ENCODE measurements around the gene SETD5. TPM values are rescaled to one million over a fixed set of nuclear protein-coding genes. Genes with fewer than 3 reads are reported as not detected.

SETD5 gene
- total and polyA plus RNA-seq, 2 experiments from 2014 or later = 143 to 172 TPM

- no peak for TF ChIP-seq ETS1 (IDR thresholded peaks at IDR 0.05)
- TF ChIP-seq NANOG (IDR thresholded peaks at IDR 0.05; ENCODE audit: borderline replicate concordance) = no peak
- no peak for TF ChIP-seq JUNB (IDR thresholded peaks at IDR 0.05; ENCODE audit: unreplicated experiment)
- no peak for TF ChIP-seq STAT1 (IDR thresholded peaks at IDR 0.05; ENCODE audit: unreplicated experiment)
These were observed 6.0 kb downstream of the SETD5 start (continued) for GRCh38 chr3:9403463-9403862.

GRCh38 chr3:9404680-9405079, 7.3 kb downstream of the SETD5 start:
- Histone ChIP-seq H3K36me3 (ENCODE audit: insufficient read depth) (no peaks in the 10 kb centered on the region), H3K4me1 (ENCODE audit: insufficient read depth) (peaks cover 60% of the 10 kb centered on the region), H3K9me2 (ENCODE audit: insufficient read depth) (no peaks in the 10 kb centered on the region), H3K4me2 (peak overlapping the region; percentile 90), H2AFZ (no peak overlapping the region), H3F3A (replicated peaks; ENCODE audit: low read depth) (no peaks in the 10 kb centered on the region), H3K4me3 (peak overlapping the region; percentile 88), H3K27ac (ENCODE audit: low read depth) (no peak overlapping the region), H4K20me1 (replicated peaks; ENCODE audit: insufficient read depth) (peaks cover 58% of the 10 kb centered on the region), H3K27me3 (ENCODE audit: insufficient read depth) (no peaks in the 10 kb centered on the region), H3K79me2 (replicated peaks; ENCODE audit: insufficient read depth) (peaks cover 100% of the 10 kb centered on the region)
- Mint-ChIP-seq H3K36me3 (ENCODE audit: low read depth) (peaks cover 27% of the 10 kb centered on the region; the same call in 2 of the 3 replicates), H3K4me1 (peaks cover 70% of the 10 kb centered on the region), H3K4me3 (peak overlapping the region; percentile 61), H3K27me3 (ENCODE audit: insufficient read depth, low read depth, poor library complexity) (peaks cover 9% of the 10 kb centered on the region), H3K9me3 (no peaks in the 10 kb centered on the region), H3K27ac (peak overlapping the region; percentile 64; the same call in 1 of the 2 replicates)
- no peak for ATAC-seq
- no peak for TF ChIP-seq POLR2AphosphoS5 (IDR thresholded peaks at IDR 0.05; ENCODE audit: low read depth)
- no peak for TF ChIP-seq ZNF331 (CRISPR knock-in tag; IDR thresholded peaks at IDR 0.05; ENCODE audit: low read depth)
- no peak for TF ChIP-seq ZNF462 (CRISPR knock-in tag; IDR thresholded peaks at IDR 0.05)
- TF ChIP-seq EZH2phosphoT487 (IDR thresholded peaks at IDR 0.05; ENCODE audit: unreplicated experiment) = no peak
- 0 out of 4 replicates have a peak, but pooled peaks of 1 of the 2 experiments have one; percentile 17 for TF ChIP-seq CTCF (conservative IDR thresholded peaks at IDR 0.05; ENCODE audit: low read depth in 2 of 2)
- no peak for DNase-seq (ENCODE audit: low spot score)

All from GM23338 (cell line).